IMR-90 (cell line): ENCODE results near the gene PRSS23. TPM values are rescaled to one million over a fixed set of nuclear protein-coding genes. Genes with fewer than 3 reads are reported as not detected.

Experiments used
- ATAC-seq: fragments of 200-7000 bp; cut with Tn5 transposase; 2 replicates; pipeline ENCODE4 v1.9.1; 2020; ENCODE audit warnings: low read depth, mild to moderate bottlenecking, moderate library complexity
- BruUV-seq: library from RNA; stranded (reverse); fragments of 400-500 nt; replicated peaks from 2 replicates; lab custom pipeline; 2021; lab: Mats Ljungman, UMichigan
- CTCF ChIA-PET: fragments of 300-600 bp; formaldehyde crosslinking; extraction: SDS; loops from one replicate; lab custom pipeline; 2021; ENCODE audit warnings: antibody characterized with exemption; lab: Yijun Ruan, JAX
- POLR2A ChIA-PET: fragments of 300-600 bp; sonication (Branson Sonifier 250); formaldehyde crosslinking; loops from one replicate; lab custom pipeline; 2022; ENCODE audit warnings: antibody characterized with exemption; ENCODE audit not compliant: unreplicated experiment; lab: Charles Lee
- DNase-seq: peaks from one replicate; pipeline ENCODE4 v3.0.0; 2013
- H2AFZ ChIP-seq: replicated peaks from 2 replicates; pipeline ENCODE3; 2013; ENCODE audit warnings: low read length, mild to moderate bottlenecking; ENCODE audit not compliant: poor library complexity
- H2AK5ac ChIP-seq: 2 replicates; pipeline ENCODE4 v1.6.1; 2013; ENCODE audit warnings: low read depth, low read length, inconsistent platforms
- H2AK9ac ChIP-seq: replicated peaks from 2 replicates; pipeline ENCODE3; 2013; ENCODE audit warnings: mild to moderate bottlenecking, low read depth, low read length, moderate library complexity; ENCODE audit not compliant: poor library complexity
- H2BK120ac ChIP-seq: 2 replicates; pipeline ENCODE4 v1.6.1; 2013; ENCODE audit warnings: low read depth, low read length, inconsistent platforms
- H2BK15ac ChIP-seq: 3 replicates; pipeline ENCODE4 v1.6.1; 2013; ENCODE audit warnings: low read depth, low read length, inconsistent platforms
- H2BK20ac ChIP-seq: 2 replicates; pipeline ENCODE4 v1.6.1; 2013; ENCODE audit warnings: low read depth, mild to moderate bottlenecking, inconsistent platforms, low read length, moderate library complexity
- H2BK5ac ChIP-seq: 2 replicates; pipeline ENCODE4 v1.6.1; 2013; ENCODE audit warnings: mild to moderate bottlenecking, low read depth, low read length, inconsistent platforms; ENCODE audit not compliant: poor library complexity, severe bottlenecking
- H3K14ac ChIP-seq: replicated peaks from 2 replicates; pipeline ENCODE4 v1.6.1; 2013; ENCODE audit warnings: low read depth, low read length, inconsistent platforms
- H3K18ac ChIP-seq: 2 replicates; pipeline ENCODE4 v1.6.1; 2013; ENCODE audit warnings: low read depth, low read length, control low read depth
- H3K23ac ChIP-seq: 2 replicates; pipeline ENCODE4 v1.6.1; 2013; ENCODE audit warnings: low read depth, low read length, inconsistent platforms
- H3K27ac ChIP-seq: 2 replicates; pipeline ENCODE4 v1.5.1; 2013; ENCODE audit warnings: mild to moderate bottlenecking, control low read depth, low read length; ENCODE audit not compliant: insufficient read depth
- H3K27me3 ChIP-seq: 2 replicates; pipeline ENCODE4 v1.6.1; 2013; ENCODE audit warnings: low read length; ENCODE audit not compliant: control insufficient read depth, insufficient read depth
- H3K36me3 ChIP-seq: 2 replicates; pipeline ENCODE4 v1.6.1; 2013; ENCODE audit warnings: low read length, mixed read lengths; ENCODE audit not compliant: control insufficient read depth, insufficient read depth
- H3K4ac ChIP-seq: 2 replicates; pipeline ENCODE4 v1.6.1; 2013; ENCODE audit warnings: low read depth, low read length, inconsistent platforms
- H3K4me1 ChIP-seq: 2 replicates; pipeline ENCODE4 v1.6.1; 2013; ENCODE audit warnings: low read length, mixed read lengths; ENCODE audit not compliant: control insufficient read depth, insufficient read depth
- H3K4me2 ChIP-seq: 2 replicates; pipeline ENCODE4 v1.6.1; 2013; ENCODE audit warnings: low read depth, mild to moderate bottlenecking, control low read depth, low read length, moderate library complexity
- H3K4me3 ChIP-seq: 2 replicates; pipeline ENCODE4 v1.5.1; 2013; ENCODE audit warnings: low read depth, mild to moderate bottlenecking, control low read depth, low read length, moderate library complexity; ENCODE audit not compliant: insufficient read depth
- H3K56ac ChIP-seq: 2 replicates; pipeline ENCODE4 v1.6.1; 2013; ENCODE audit warnings: low read length, inconsistent platforms; ENCODE audit not compliant: insufficient read depth; ENCODE audit errors: extremely low read depth
- H3K79me1 ChIP-seq, 2 experiments: 2 replicates each; pipeline ENCODE4 v1.6.1; 2013; ENCODE audit warnings: low read length in 2 of 2, inconsistent platforms in 1 of 2, low read depth in 1 of 2
- H3K9ac ChIP-seq: 2 replicates; pipeline ENCODE4 v1.6.1; 2013; ENCODE audit warnings: low read depth, low read length, control low read depth
- H3K9me1 ChIP-seq: 2 replicates; pipeline ENCODE4 v1.6.1; 2013; ENCODE audit warnings: low read length, inconsistent platforms; ENCODE audit not compliant: insufficient read depth
- H3K9me3 ChIP-seq: 2 replicates; pipeline ENCODE4 v1.6.1; 2013; ENCODE audit warnings: low read length; ENCODE audit not compliant: control insufficient read depth, insufficient read depth
- H4K20me1 ChIP-seq: 2 replicates; pipeline ENCODE4 v1.6.1; 2013; ENCODE audit warnings: low read length, inconsistent platforms; ENCODE audit not compliant: insufficient read depth
- H4K5ac ChIP-seq: 2 replicates; pipeline ENCODE4 v1.6.1; 2013; ENCODE audit warnings: mild to moderate bottlenecking, low read depth, low read length, control low read depth
- H4K8ac ChIP-seq, 2 experiments: 2 replicates each; pipeline ENCODE4 v1.6.1; 2013; ENCODE audit warnings: low read depth in 2 of 2, low read length in 2 of 2, control low read depth in 1 of 2, inconsistent platforms in 1 of 2
- H4K91ac ChIP-seq: 2 replicates; pipeline ENCODE4 v1.6.1; 2013; ENCODE audit warnings: low read depth, low read length, inconsistent platforms; ENCODE audit not compliant: insufficient read depth
- BHLHE40 ChIP-seq: fragments of 150-350 bp; IDR thresholded peaks from 2 replicates; pipeline ENCODE4 v1.6.1; 2016; ENCODE audit warnings: mild to moderate bottlenecking, low read depth, low read length
- CEBPB ChIP-seq: IDR thresholded peaks from 2 replicates; pipeline ENCODE4 v1.6.1; 2012; ENCODE audit warnings: low read depth, low read length, improper control_type of control experiment
- MAFK ChIP-seq: IDR thresholded peaks from 2 replicates; pipeline ENCODE4 v1.6.1; 2012; ENCODE audit warnings: low read depth, low read length, improper control_type of control experiment
- MXI1 ChIP-seq: IDR thresholded peaks from 2 replicates; pipeline ENCODE4 v1.6.1; 2012; ENCODE audit warnings: low read depth, mild to moderate bottlenecking, low read length, moderate library complexity, borderline replicate concordance
- RAD21 ChIP-seq: IDR thresholded peaks from 2 replicates; pipeline ENCODE4 v1.6.1; 2012; ENCODE audit warnings: low read length, improper control_type of control experiment
- RCOR1 ChIP-seq: IDR thresholded peaks from 2 replicates; pipeline ENCODE4 v1.6.1; 2012; ENCODE audit warnings: mild to moderate bottlenecking, low read length, improper control_type of control experiment; ENCODE audit not compliant: insufficient replicate concordance
- WGBS, 2 experiments: methylation state at CpG; one replicate each; pipeline versions ENCODE4 v1.1.5 to v1.1.7; 2013; ENCODE audit warnings: missing lambda C conversion rate in 2 of 2; ENCODE audit not compliant: insufficient read length in 1 of 2; ENCODE audit errors: extremely low coverage in 2 of 2; 5-methylcytosine and 5-hydroxymethylcytosine counted together
- dilution Hi-C: fragments of 300-500 bp; cut with HindIII; formaldehyde crosslinking; loops from one replicate; pipeline ENCODE4 v1.14.3; 2018; ENCODE audit warnings: low sequenced_read_pairs; ENCODE audit not compliant: unreplicated experiment
- in situ Hi-C: fragments of 300-500 bp; cut with MboI; formaldehyde crosslinking; loops from 3 replicates; pipeline ENCODE4 v1.14.3; 2019; ENCODE audit warnings: low sequenced_read_pairs, inconsistent platforms, mixed read lengths
- intact Hi-C: fragments of 100-400 bp; cut with micrococcal nuclease; formaldehyde crosslinking; loops from 2 replicates; pipeline ENCODE4 v1.10.0; 2022
- polyA plus RNA-seq, 3 experiments: library from polyadenylated mRNA; depleted of rRNA; stranded (reverse); fragments of >200 nt; gene quantifications; 2 replicates each; pipeline ENCODE4 v1.2.3, GENCODE V29; 2012; ENCODE audit warnings: low replicate concordance in 1 of 3
- total RNA-seq: library from RNA; depleted of rRNA; stranded (reverse); fragments of >200 nt; gene quantifications from 2 replicates; pipeline ENCODE4 v1.2.3, GENCODE V29; 2012
- TF ChIP-seq, protein P1 (sequence below): fragments of 150-350 bp; IDR thresholded peaks from 2 replicates; pipeline ENCODE4 v1.6.1; 2017; ENCODE audit warnings: mild to moderate bottlenecking, antibody characterized with exemption, low read length, low read depth

The PRSS23 gene
- total and polyA plus RNA-seq, 2 of the 4 experiments (the other 2 are of a cell fraction): 100 to 199 TPM

DNA sequence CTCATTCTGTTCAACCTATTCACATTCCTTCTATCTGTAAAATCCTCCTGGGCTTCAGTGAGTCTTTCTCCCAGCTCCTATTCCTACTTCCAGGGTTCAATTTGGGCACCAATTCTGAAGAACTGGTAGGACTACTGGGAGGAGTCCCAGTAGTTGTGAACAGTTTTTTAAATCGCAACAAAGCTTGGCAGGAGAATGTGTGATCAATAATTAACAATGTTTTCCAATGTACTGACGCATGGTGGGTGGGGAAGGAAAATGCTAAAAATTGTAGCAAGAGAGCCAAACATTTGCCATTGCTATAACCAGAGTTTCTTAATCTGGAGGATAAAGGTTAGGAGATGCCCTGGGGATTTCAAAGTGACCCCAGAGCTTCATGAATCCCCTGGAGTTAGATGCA, 27.3 kb upstream of the PRSS23 start:
- H3K14ac ChIP-seq: no peak overlapping the region
- in situ Hi-C loops: no loop called here
- H2AK9ac ChIP-seq: no peak overlapping the region
- TF ChIP-seq RAD21 (no peak), MAFK (no peak), MXI1 (no peak), CEBPB (no peak), RCOR1 (no peak), BHLHE40 (no peak)
- TF ChIP-seq, protein P1, sequence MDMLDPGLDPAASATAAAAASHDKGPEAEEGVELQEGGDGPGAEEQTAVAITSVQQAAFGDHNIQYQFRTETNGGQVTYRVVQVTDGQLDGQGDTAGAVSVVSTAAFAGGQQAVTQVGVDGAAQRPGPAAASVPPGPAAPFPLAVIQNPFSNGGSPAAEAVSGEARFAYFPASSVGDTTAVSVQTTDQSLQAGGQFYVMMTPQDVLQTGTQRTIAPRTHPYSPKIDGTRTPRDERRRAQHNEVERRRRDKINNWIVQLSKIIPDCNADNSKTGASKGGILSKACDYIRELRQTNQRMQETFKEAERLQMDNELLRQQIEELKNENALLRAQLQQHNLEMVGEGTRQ: no peak
- no peak overlapping the region for H3K23ac ChIP-seq
- intact Hi-C loops: no loop called here
- H3K4ac ChIP-seq: no peak overlapping the region
- H3K18ac ChIP-seq: no peak overlapping the region
- no peak overlapping the region for H3K27ac ChIP-seq
- H3K4me2 ChIP-seq: no peak overlapping the region
- H3K79me1 ChIP-seq: no peaks in the 10 kb centered on the region
- dilution Hi-C loops: no loop called here
- no peaks in the 10 kb centered on the region; the same call in 1 of the 2 replicates for H3K4me1 ChIP-seq
- no peak overlapping the region for H2AFZ ChIP-seq
- H2BK15ac ChIP-seq: no peak overlapping the region
- H3K27me3 ChIP-seq: no peaks in the 10 kb centered on the region
- no peak overlapping the region for H2BK5ac ChIP-seq
- H4K91ac ChIP-seq: no peak overlapping the region
- ChIA-PET CTCF (no interaction called here), POLR2A (no interaction called here)
- no peak overlapping the region for H3K9ac ChIP-seq
- no peak overlapping the region for H2BK120ac ChIP-seq
- no peak overlapping the region for H4K5ac ChIP-seq
- ATAC-seq (no peak), DNase-seq (no peak)
- H4K8ac ChIP-seq: no peak overlapping the region
- H3K36me3 ChIP-seq: no peaks in the 10 kb centered on the region
- BruUV-seq: no TSS peak
- H3K9me3 ChIP-seq: no peaks in the 10 kb centered on the region
- no peaks in the 10 kb centered on the region for H4K20me1 ChIP-seq
- no peak overlapping the region for H2BK20ac ChIP-seq
- 86% methylated on average over 1 of the region's 2 CpGs; no CpG with 5 or more reads in 1 of the 2 experiments for WGBS, 2 experiments
- H3K4me3 ChIP-seq: no peak overlapping the region
- no peak overlapping the region for H3K56ac ChIP-seq
- no peaks in the 10 kb centered on the region for H3K9me1 ChIP-seq
- H2AK5ac ChIP-seq: no peak overlapping the region
